ENCODE measurements around the gene ZNF740.

The ZNF740 gene

DNA sequence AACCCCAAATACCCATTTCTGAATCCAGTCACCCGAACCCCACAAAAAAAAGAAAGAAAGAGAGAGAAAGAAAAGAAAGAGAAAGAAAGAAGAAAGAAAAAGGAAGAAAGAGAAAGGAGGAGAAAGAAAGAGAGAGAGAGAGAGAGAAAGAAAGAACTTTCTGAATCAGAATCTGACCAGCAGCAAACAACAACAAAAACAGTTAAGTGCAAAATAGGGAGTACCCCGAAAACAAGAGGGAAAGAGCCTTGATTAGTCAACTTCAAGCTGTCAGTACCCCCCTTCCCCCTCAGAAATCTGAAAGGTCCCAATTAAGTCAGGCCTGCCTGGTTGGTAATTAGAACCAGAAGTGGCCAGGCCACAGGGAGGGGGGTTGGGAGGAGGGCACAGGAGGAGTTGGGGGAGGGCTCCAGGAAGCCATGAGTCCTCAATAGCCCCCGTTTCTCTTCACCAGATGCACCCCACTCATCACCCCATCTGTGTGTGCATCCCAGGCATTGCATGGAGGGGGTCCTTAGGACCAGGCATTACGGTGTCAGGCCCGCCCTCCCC, 41.7 kb downstream of the ZNF740 start (continued):
- TF ChIP-seq, protein P1, sequence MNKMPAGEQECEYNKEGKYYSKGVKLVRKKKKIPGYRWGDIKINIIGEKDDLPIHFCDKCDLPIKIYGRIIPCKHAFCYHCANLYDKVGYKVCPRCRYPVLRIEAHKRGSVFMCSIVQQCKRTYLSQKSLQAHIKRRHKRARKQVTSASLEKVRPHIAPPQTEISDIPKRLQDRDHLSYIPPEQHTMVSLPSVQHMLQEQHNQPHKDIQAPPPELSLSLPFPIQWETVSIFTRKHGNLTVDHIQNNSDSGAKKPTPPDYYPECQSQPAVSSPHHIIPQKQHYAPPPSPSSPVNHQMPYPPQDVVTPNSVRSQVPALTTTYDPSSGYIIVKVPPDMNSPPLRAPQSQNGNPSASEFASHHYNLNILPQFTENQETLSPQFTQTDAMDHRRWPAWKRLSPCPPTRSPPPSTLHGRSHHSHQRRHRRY (tag by site-specific recombination; IDR thresholded peaks at IDR 0.05), result no peak
- TF ChIP-seq ZNF211 (tag by site-specific recombination; IDR thresholded peaks at IDR 0.05; ENCODE audit: low read depth) (no peak), ZNF169 (tag by site-specific recombination; IDR thresholded peaks at IDR 0.05) (no peak), ZNF621 (tag by site-specific recombination; IDR thresholded peaks at IDR 0.05) (no peak), ZNF571 (tag by site-specific recombination; IDR thresholded peaks at IDR 0.05) (no peak), ZNF549 (tag by site-specific recombination; IDR thresholded peaks at IDR 0.05) (no peak), ZNF596 (tag by site-specific recombination; IDR thresholded peaks at IDR 0.05) (peak; percentile 4; the same call in 1 of the 2 replicates), ZBTB7A (tag by site-specific recombination; IDR thresholded peaks at IDR 0.05; ENCODE audit: low read depth) (no peak), YY2 (tag by site-specific recombination; IDR thresholded peaks at IDR 0.05) (no peak), ZBTB48 (tag by site-specific recombination; IDR thresholded peaks at IDR 0.05) (no peak), ZNF37A (tag by site-specific recombination; IDR thresholded peaks at IDR 0.05) (no peak), OSR2 (tag by site-specific recombination; IDR thresholded peaks at IDR 0.05) (no peak), ZBTB17 (tag by site-specific recombination; IDR thresholded peaks at IDR 0.05) (peak; percentile 59), ZNF529 (tag by site-specific recombination; IDR thresholded peaks at IDR 0.05; ENCODE audit: insufficient replicate concordance) (no peak), ZNF335 (tag by site-specific recombination; conservative IDR thresholded peaks at IDR 0.05) (peak; percentile 56), KLF8 (tag by site-specific recombination; IDR thresholded peaks at IDR 0.05) (no peak), ZNF658 (tag by site-specific recombination; IDR thresholded peaks at IDR 0.05) (no peak), HOXA7 (CRISPR knock-in tag; IDR thresholded peaks at IDR 0.05; ENCODE audit: borderline replicate concordance) (no peak), PRDM1 (tag by site-specific recombination; IDR thresholded peaks at IDR 0.05) (peak; percentile 100), ZNF132 (tag by site-specific recombination; IDR thresholded peaks at IDR 0.05; ENCODE audit: borderline replicate concordance) (no peak), ZNF768 (tag by site-specific recombination; IDR thresholded peaks at IDR 0.05) (no peak), SALL2 (tag by site-specific recombination; IDR thresholded peaks at IDR 0.05; ENCODE audit: borderline replicate concordance) (no peak), ZNF423 (tag by site-specific recombination; IDR thresholded peaks at IDR 0.05) (no peak), SP7 (tag by site-specific recombination; IDR thresholded peaks at IDR 0.05) (peak; percentile 54; the same call in 1 of the 2 replicates), ZNF514 (tag by site-specific recombination; IDR thresholded peaks at IDR 0.05) (no peak), MZF1 (tag by site-specific recombination; IDR thresholded peaks at IDR 0.05; ENCODE audit: borderline replicate concordance) (no peak)

DNA sequence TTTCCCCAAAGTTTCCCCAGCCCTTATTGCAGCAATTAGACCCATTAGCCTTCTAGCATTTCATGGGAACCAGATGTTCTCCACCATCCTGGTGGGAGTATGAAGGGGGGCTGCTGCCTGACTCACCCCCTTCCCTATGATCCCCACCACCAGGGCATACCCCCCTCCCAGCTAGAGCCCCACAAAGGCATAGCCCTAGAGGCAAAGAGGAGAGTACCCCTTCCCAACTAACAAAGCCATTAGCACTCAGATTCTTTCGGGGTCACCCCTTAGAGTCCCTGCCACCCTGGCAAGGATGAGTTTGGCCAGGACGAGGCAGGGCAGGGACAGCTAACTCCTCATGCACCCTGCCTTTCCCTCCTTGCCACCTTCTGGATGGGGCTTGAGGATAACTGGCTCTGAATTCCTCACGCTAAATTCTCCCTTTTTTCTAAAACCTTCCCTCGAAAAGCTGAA, 42.3 kb downstream of the ZNF740 start:
- ChIA-PET CTCF (interaction anchor here (1.1 to 1.2 kb wide), 2 partner anchors 8 to 9 kb away, joined by 4 to 5 read pairs; no protein-coding TSS in a partner anchor), POLR2A (interaction anchor here (0.5 to 0.6 kb wide), 2 partner anchors 12 to 113 kb away, joined by 3 to 4 read pairs; no protein-coding TSS in a partner anchor)
- H3K27ac ChIP-seq (ENCODE audit: extremely low read depth, low read depth, low read length), result no peak overlapping the region
- no peaks in the 10 kb centered on the region for H3K9me3 ChIP-seq (ENCODE audit: control insufficient read depth, insufficient read depth, low read depth, low read length)
- H3K4me3 ChIP-seq (ENCODE audit: low read depth, low read length), result no peak overlapping the region
- no peaks in the 10 kb centered on the region for H3K36me3 ChIP-seq (ENCODE audit: control insufficient read depth in 2 of 2, insufficient read depth in 1 of 2, low read length in 2 of 2)
- peaks cover 4% of the 10 kb centered on the region for H3K4me1 ChIP-seq (ENCODE audit: control insufficient read depth, insufficient read depth, low read length)
- TF ChIP-seq ZBTB17 (tag by site-specific recombination; IDR thresholded peaks at IDR 0.05) (no peak), ZNF610 (tag by site-specific recombination; IDR thresholded peaks at IDR 0.05; ENCODE audit: borderline replicate concordance) (no peak), ZNF2 (tag by site-specific recombination; IDR thresholded peaks at IDR 0.05) (no peak), ZNF133 (tag by site-specific recombination; IDR thresholded peaks at IDR 0.05) (no peak), ZNF629 (tag by site-specific recombination; IDR thresholded peaks at IDR 0.05) (no peak), ZNF302 (tag by site-specific recombination; IDR thresholded peaks at IDR 0.05; ENCODE audit: low read depth) (no peak)
- TF ChIP-seq, protein P2, sequence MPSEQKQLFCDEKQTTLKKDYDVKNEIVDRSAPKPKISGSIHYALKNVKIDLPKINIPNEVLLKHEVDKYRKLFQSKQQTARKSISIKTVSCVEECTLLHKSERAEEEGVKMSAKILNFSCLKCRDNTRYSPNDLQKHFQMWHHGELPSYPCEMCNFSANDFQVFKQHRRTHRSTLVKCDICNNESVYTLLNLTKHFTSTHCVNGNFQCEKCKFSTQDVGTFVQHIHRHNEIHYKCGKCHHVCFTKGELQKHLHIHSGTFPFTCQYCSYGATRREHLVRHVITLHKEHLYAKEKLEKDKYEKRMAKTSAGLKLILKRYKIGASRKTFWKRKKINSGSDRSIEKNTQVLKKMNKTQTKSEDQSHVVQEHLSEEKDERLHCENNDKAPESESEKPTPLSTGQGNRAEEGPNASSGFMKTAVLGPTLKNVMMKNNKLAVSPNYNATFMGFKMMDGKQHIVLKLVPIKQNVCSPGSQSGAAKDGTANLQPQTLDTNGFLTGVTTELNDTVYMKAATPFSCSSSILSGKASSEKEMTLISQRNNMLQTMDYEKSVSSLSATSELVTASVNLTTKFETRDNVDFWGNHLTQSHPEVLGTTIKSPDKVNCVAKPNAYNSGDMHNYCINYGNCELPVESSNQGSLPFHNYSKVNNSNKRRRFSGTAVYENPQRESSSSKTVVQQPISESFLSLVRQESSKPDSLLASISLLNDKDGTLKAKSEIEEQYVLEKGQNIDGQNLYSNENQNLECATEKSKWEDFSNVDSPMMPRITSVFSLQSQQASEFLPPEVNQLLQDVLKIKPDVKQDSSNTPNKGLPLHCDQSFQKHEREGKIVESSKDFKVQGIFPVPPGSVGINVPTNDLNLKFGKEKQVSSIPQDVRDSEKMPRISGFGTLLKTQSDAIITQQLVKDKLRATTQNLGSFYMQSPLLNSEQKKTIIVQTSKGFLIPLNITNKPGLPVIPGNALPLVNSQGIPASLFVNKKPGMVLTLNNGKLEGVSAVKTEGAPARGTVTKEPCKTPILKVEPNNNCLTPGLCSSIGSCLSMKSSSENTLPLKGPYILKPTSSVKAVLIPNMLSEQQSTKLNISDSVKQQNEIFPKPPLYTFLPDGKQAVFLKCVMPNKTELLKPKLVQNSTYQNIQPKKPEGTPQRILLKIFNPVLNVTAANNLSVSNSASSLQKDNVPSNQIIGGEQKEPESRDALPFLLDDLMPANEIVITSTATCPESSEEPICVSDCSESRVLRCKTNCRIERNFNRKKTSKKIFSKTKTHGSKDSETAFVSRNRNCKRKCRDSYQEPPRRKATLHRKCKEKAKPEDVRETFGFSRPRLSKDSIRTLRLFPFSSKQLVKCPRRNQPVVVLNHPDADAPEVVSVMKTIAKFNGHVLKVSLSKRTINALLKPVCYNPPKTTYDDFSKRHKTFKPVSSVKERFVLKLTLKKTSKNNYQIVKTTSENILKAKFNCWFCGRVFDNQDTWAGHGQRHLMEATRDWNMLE (tag by site-specific recombination; conservative IDR thresholded peaks at IDR 0.05; ENCODE audit: low read depth), result no peak
